B cell (primary cell): Measurements from ENCODE around the gene OR2Z1. TPM values are rescaled to one million over a fixed set of nuclear protein-coding genes. Genes with fewer than 3 reads are reported as not detected.

Source experiments
- ATAC-seq: fragments of 200-7000 bp; cut with Tn5 transposase; one replicate; pipeline ENCODE4 v1.10.0; 2021; ENCODE audit warnings: low read depth, mild to moderate bottlenecking, moderate number of reproducible peaks, moderate library complexity
- CTCF ChIA-PET: fragments of 350-600 bp; sonication (Branson Sonifier 250); formaldehyde crosslinking; loops from one replicate; lab custom pipeline; 2021; ENCODE audit warnings: antibody characterized with exemption, inconsistent platforms; lab: Charles Lee
- POLR2A ChIA-PET: fragments of 350-600 bp; sonication (Branson Sonifier 250); formaldehyde crosslinking; loops from one replicate; lab custom pipeline; 2021; ENCODE audit warnings: antibody characterized with exemption; lab: Charles Lee
- DNase-seq: peaks from one replicate; pipeline ENCODE4 v3.0.0; 2013
- H2AFZ ChIP-seq: 2 replicates; pipeline ENCODE4 v1.6.1; 2012; ENCODE audit warnings: mild to moderate bottlenecking, low read depth, low read length; ENCODE audit not compliant: insufficient read depth, poor library complexity, severe bottlenecking
- H3K27ac ChIP-seq, 2 donors: 1 replicate in 1 of 2; 2 replicates in 1 of 2; pipeline ENCODE4 v1.5.1; 2012 to 2013; ENCODE audit warnings: low read length in 2 of 2, mild to moderate bottlenecking in 2 of 2, moderate library complexity in 1 of 2
- H3K27me3 ChIP-seq, 4 experiments: fragments of 200-600 bp in 1 of 4; sonication (generic) in 1 of 4; replicated peaks in 1 of 4; 1 replicate in 2 of 4; 2 replicates in 2 of 4; pipeline versions ENCODE4 v1.6.1 to v1.7.0; 2013 to 2016; ENCODE audit warnings: low read length in 3 of 4, mild to moderate bottlenecking in 2 of 4, mixed read lengths in 1 of 4, moderate library complexity in 1 of 4; ENCODE audit not compliant: insufficient read depth in 4 of 4, control insufficient read depth in 3 of 4; ENCODE audit errors: control extremely low read depth in 1 of 4
- H3K36me3 ChIP-seq, 2 experiments: replicated peaks in 1 of 2; 1 replicate in 1 of 2; 2 replicates in 1 of 2; pipeline versions ENCODE4 v1.6.1 to v1.7.1; 2013; ENCODE audit warnings: low read length in 1 of 2; ENCODE audit not compliant: insufficient read depth in 2 of 2, control insufficient read depth in 1 of 2; ENCODE audit errors: control extremely low read depth in 1 of 2, extremely low read depth in 1 of 2
- H3K4me1 ChIP-seq, 2 donors: fragments of 200-600 bp in 1 of 2; sonication (generic) in 1 of 2; 1 replicate in 1 of 2; 2 replicates in 1 of 2; pipeline versions ENCODE4 v1.5.1 to v1.6.1; 2013 to 2017; ENCODE audit warnings: low read length in 2 of 2; ENCODE audit not compliant: control insufficient read depth in 2 of 2, insufficient read depth in 2 of 2
- H3K4me2 ChIP-seq: replicated peaks from 2 replicates; pipeline ENCODE3; 2012; ENCODE audit warnings: mild to moderate bottlenecking, low read depth, low read length; ENCODE audit not compliant: poor library complexity, severe bottlenecking
- H3K4me3 ChIP-seq, 5 experiments: fragments of 200-600 bp in 1 of 5; sonication (generic) in 1 of 5; 1 replicate in 3 of 5; 2 replicates in 2 of 5; pipeline versions ENCODE4 v1.5.1 to v1.7.0; 2011 to 2016; ENCODE audit warnings: low read length in 4 of 5, mild to moderate bottlenecking in 4 of 5, low read depth in 2 of 5, control low read depth in 1 of 5, moderate library complexity in 1 of 5; ENCODE audit not compliant: insufficient read depth in 1 of 5; ENCODE audit errors: control extremely low read depth in 1 of 5, extremely low read depth in 1 of 5
- H3K79me2 ChIP-seq: fragments of 200-600 bp; sonication (generic); one replicate; pipeline ENCODE4 v1.6.0; 2016; ENCODE audit warnings: low read length; ENCODE audit not compliant: control insufficient read depth, insufficient read depth
- H3K9ac ChIP-seq: fragments of 200-600 bp; sonication (generic); 2 replicates; pipeline ENCODE4 v1.6.1; 2017; ENCODE audit warnings: mild to moderate bottlenecking, low read length, moderate library complexity
- H3K9me3 ChIP-seq, 3 donors: one replicate each; pipeline versions ENCODE4 v1.6.1 to v1.7.1; 2013; ENCODE audit warnings: low read length in 2 of 3; ENCODE audit not compliant: control insufficient read depth in 2 of 3, insufficient read depth in 1 of 3; ENCODE audit errors: control extremely low read depth in 1 of 3
- H4K20me1 ChIP-seq: 2 replicates; pipeline ENCODE4 v1.6.0; 2012; ENCODE audit warnings: mild to moderate bottlenecking, low read length; ENCODE audit not compliant: insufficient read depth, control insufficient read depth, poor library complexity, severe bottlenecking
- H3K27ac Mint-ChIP-seq: one replicate; pipeline ENCODE4 v1.8.0; 2021; ENCODE audit warnings: mixed read lengths
- H3K27me3 Mint-ChIP-seq: one replicate; pipeline ENCODE4 v1.8.0; 2021; ENCODE audit warnings: mixed read lengths
- H3K4me1 Mint-ChIP-seq: one replicate; pipeline ENCODE4 v1.8.0; 2021; ENCODE audit warnings: mixed read lengths
- H3K4me3 Mint-ChIP-seq: one replicate; pipeline ENCODE4 v1.8.0; 2021; ENCODE audit warnings: mixed read lengths
- H3K9me3 Mint-ChIP-seq: one replicate; pipeline ENCODE4 v1.8.0; 2022; ENCODE audit warnings: mixed read lengths; ENCODE audit not compliant: insufficient read depth
- CTCF ChIP-seq: fragments of 200-600 bp; IDR thresholded peaks from one replicate; pipeline ENCODE4 v1.8.0; 2022; ENCODE audit warnings: antibody characterized with exemption, mild to moderate bottlenecking
- EZH2 ChIP-seq: IDR thresholded peaks from 2 replicates; pipeline ENCODE4 v1.6.1; 2012; ENCODE audit warnings: borderline replicate concordance, low read depth, mild to moderate bottlenecking, moderate library complexity, low read length; ENCODE audit not compliant: insufficient read depth, poor library complexity, severe bottlenecking
- WGBS: methylation state at CpG from one replicate; pipeline ENCODE4 v1.1.5; 2013; ENCODE audit warnings: missing lambda C conversion rate; ENCODE audit not compliant: insufficient coverage; 5-methylcytosine and 5-hydroxymethylcytosine counted together
- intact Hi-C: fragments of 100-400 bp; cut with micrococcal nuclease; formaldehyde crosslinking; loops from one replicate; pipeline ENCODE4 v1.10.0; 2022
- polyA minus RNA-seq: library from RNA; depleted of rRNA, polyadenylated mRNA; stranded (reverse); fragments of >200 nt; gene quantifications from 2 replicates; pipeline ENCODE4 v1.2.3, GENCODE V29; 2012
- polyA plus RNA-seq: library from polyadenylated mRNA; depleted of rRNA; stranded (reverse); fragments of >200 nt; gene quantifications from 2 replicates; pipeline ENCODE4 v1.2.3, GENCODE V29; 2012
- total RNA-seq, 2 donors: library from RNA; stranded (reverse); fragments of 120-200 nt in 1 of 2; gene quantifications; 1 replicate in 1 of 2; 2 replicates in 1 of 2; pipeline versions ENCODE4 v1.2.3 to v1.2.4, GENCODE V29; 2013 to 2022

OR2Z1 gene
- not detected in 2 replicates for total RNA-seq
- not detected for total RNA-seq (2013)
- polyA plus RNA-seq = not detected in 2 replicates
- not detected in 2 replicates for polyA minus RNA-seq

- Histone ChIP-seq H3K9ac (no peak within 1 kb of the TSS), H3K36me3 (no peaks in the 10 kb centered on the region), H3K4me2 (no peak within 1 kb of the TSS), H3K4me1 (no peaks in the 10 kb centered on the region), H4K20me1 (no peaks in the 10 kb centered on the region), H3K27ac (no peak within 1 kb of the TSS), H3K79me2 (no peaks in the 10 kb centered on the region), H3K9me3 (peaks cover 0 to 2% (median 0%) of the 10 kb centered on the region in 3 donors), H3K27me3 (peaks cover 0 to 3% (median 0%) of the 10 kb centered on the region in 4 experiments), H3K4me3 (no peak within 1 kb of the TSS), H2AFZ (no peak within 1 kb of the TSS)
- WGBS = 70% methylated on average over 1 of the region's 1 CpG
- ChIA-PET POLR2A (no interaction called here), CTCF (no interaction called here)
- DNase-seq = no peak
- TF ChIP-seq EZH2 (no peak), CTCF (no peak)
- Mint-ChIP-seq H3K9me3 (peaks cover 5% of the 10 kb centered on the region), H3K4me1 (no peaks in the 10 kb centered on the region), H3K4me3 (no peak within 1 kb of the TSS), H3K27me3 (peaks cover 11% of the 10 kb centered on the region), H3K27ac (no peak within 1 kb of the TSS)
- no peak for ATAC-seq
- intact Hi-C loops = no loop called here
Measured at GRCh38 chr19:8721334-8721733, at the start of gene OR2Z1. Gene OR2Z1, plus strand, starts transcription at chr19:8721634. Its CDS starts 9,395 bp downstream, at chr19:8731029.

- WGBS = 57% methylated on average over 6 of the region's 6 CpGs
- ATAC-seq (no peak), DNase-seq (no peak)
- Mint-ChIP-seq H3K27ac (no peak overlapping the region), H3K4me1 (peaks cover 21% of the 10 kb centered on the region), H3K27me3 (peaks cover 11% of the 10 kb centered on the region), H3K9me3 (peaks cover 5% of the 10 kb centered on the region), H3K4me3 (no peak overlapping the region)
- intact Hi-C loops = no loop called here
- TF ChIP-seq EZH2 (no peak), CTCF (no peak)
- Histone ChIP-seq H3K27me3 (no peaks in the 10 kb centered on the region), H3K9me3 (peaks cover 0 to 5% (median 0%) of the 10 kb centered on the region in 3 donors), H3K4me3 (no peak overlapping the region), H2AFZ (no peak overlapping the region), H3K4me1 (peaks cover 18% of the 10 kb centered on the region in 2 donors), H3K79me2 (no peaks in the 10 kb centered on the region), H3K36me3 (no peaks in the 10 kb centered on the region), H3K27ac (no peak overlapping the region), H4K20me1 (no peaks in the 10 kb centered on the region), H3K9ac (no peak overlapping the region), H3K4me2 (no peak overlapping the region)
- CTCF ChIA-PET = interaction anchor here (1.0 kb wide), 1 partner anchor 20 kb away, joined by 4 read pairs; no protein-coding TSS in a partner anchor
- POLR2A ChIA-PET = no interaction called here
Measured at GRCh38 chr19:8673276-8673891, 48.0 kb upstream of the OR2Z1 start.
